Activated T-cell treated with anti-CD3 and anti-CD28 coated beads for 4 hours (primary cell): ENCODE measurements around the gene TMEM233.
"Not testable (repeated sequence)": the region's sequence is repeated elsewhere in the genome, so short reads cannot be mapped to it uniquely, and the experiment has no call there.

Source experiments
- DNase-seq: peaks from one replicate; pipeline ENCODE4 v3.0.0-alpha.2; 2020

TMEM233 gene

DNA sequence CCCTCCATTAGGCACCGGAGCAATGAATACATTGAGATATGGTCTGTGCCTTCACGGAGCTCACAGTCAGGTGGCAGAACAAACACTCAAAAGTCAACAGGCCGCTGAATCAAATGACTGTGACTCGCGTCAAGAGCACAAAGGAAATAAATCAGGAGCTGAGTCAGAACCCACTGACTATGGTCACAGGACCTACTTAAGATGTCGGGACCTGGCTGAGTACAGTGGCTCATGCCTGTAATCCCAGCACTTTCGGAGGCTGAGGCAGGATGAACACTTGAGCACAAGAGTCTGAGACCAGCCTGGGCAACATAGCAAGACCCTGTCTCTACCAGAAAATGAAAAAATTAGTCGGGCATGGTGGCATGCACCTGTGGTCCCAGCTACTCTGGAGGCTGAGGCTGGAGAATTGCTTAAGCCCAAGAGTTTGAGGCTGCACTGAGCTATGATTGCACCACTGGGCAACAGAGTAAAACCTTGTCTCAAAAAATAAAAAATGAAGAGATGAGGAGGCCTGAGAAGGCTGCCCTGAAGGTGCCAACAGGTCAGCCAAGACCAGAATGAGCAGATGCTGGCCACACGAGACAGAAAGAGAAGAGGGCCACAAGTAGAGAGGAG, 19.9 kb downstream of the TMEM233 start:
- no peak for DNase-seq

DNA sequence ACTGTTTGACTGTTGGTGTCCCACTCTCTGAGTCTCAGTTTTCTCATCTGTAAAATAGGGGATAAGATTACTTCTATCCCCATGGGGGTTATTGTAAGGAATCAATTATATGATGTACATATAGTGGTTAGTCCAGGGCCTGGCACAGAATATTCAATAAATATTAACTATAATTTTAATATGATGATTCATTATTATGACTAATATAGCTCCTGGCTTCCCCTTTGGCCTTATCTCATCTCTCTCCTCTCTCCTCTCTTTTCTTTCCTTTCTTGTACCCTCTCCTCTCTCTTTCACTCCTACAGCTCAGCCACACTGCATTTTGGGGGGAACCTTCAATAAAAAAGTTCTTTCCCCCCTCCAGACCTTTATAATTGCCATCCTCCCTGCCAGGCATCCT, 21.1 kb downstream of the TMEM233 start:
- DNase-seq = no peak

GRCh38 chr12:119615518-119616475, 22.2 kb downstream of the TMEM233 start:
- DNase-seq = no peak

- not testable (repeated sequence) for DNase-seq
Measured at GRCh38 chr12:119618328-119618896, 24.8 kb downstream of the TMEM233 start.

DNA sequence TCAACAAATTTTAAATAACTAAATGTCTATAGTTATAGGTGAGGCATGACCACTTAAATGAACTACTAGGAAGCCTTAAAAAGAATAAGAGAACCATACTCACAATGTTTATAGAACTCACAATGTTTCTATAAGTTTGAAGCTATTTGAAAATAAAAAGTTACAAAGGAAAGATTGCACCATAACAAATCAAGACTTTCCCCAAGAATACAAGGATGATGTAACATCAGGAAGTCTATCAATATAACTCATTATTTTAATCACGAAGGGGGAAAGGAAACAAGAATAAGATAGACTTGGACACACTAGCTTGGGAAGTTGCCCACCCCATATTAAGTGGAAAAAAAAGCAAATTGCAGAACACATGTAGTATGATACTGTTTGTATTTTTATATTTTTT, 26.9 kb downstream of the TMEM233 start:
- DNase-seq = no peak

GRCh38 chr12:119621878-119622277, 28.3 kb downstream of the TMEM233 start:
- no peak for DNase-seq

DNA sequence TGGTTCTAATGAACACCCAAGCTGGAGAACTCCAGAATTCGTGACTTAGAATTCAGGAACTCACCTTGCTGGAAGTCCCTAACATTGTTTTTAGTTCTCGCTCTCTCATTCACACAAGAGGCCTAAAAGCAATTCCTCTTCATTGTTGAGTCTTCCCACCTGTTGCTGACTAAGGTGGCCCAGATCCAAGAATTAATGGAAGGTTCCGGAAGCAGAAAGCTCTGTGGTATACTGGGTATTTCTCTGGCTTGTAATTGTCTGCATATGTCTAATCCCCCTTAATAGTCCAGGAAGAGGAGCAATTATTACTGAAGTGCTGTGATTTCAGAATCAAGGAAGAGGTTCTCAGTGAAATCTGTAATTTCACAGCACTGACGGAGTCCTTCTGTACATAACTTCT, 31.4 kb downstream of the TMEM233 start:
- no peak for DNase-seq

DNA sequence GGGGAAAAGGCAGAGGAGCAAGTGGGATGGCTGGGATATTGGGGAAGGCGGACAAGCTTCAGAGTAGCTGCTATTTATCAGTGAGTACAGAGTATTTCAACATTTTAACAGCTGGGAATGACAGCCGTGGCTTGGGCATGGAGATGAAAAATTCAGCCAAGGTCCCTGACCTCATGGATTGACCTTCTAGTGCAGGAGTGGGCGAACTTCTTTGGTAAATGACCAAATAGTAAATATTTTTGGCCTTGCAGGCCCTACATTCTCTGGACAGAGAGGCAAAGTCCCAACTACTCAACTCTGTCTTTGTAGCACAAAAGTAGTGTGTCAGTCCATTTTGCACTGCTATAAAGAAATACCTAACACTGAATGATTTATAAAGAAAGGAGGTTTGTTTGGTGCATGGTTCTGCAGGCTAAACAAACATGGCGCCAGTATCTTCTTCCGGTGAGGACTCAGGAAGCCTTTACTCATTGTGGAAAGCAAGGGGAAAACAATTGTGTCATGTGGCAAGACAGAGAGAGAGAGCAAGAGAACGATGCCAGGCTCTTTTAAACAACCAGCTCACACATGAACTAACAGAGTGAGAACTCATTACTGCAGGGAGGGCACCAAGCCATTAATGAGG, 33.6 kb downstream of the TMEM233 start:
- DNase-seq = no peak

- DNase-seq = no peak
Measured at GRCh38 chr12:119627686-119628085, 34.1 kb downstream of the TMEM233 start.

DNA sequence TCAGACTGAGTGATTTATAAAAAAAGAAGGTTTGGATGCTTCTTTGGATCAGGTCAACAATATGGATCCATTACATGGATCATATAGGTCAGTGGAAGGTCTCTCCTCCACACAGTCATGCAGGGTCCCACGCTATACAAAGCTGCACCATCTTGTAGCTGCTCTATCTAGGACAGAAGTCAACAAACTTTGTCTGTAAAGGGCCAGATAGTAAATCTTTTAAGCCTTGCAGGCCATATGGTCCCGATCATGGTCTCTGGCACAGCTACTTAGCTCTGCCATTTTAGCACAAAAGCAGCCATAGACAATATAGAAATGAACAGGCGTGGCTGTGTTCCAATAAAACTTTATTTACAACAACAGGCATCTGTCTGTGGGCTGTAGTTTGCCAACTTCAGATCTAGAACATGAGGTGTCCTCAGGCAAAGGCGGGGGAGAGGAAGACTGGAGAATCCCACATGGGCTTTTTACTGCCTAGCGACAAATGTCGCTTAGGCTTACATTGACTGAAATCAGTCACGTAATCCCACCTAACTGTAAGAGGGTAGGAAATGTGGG, 36.7 kb downstream of the TMEM233 start:
- DNase-seq = no peak

GRCh38 chr12:119630962-119631550, 37.5 kb downstream of the TMEM233 start:
- no peak for DNase-seq

- no peak for DNase-seq
Measured at GRCh38 chr12:119631930-119632678, 38.5 kb downstream of the TMEM233 start.

- no peak for DNase-seq
Measured at GRCh38 chr12:119634743-119635142, 41.2 kb downstream of the TMEM233 start.

GRCh38 chr12:119642986-119643385, 49.4 kb downstream of the TMEM233 start:
- DNase-seq = no peak

GRCh38 chr12:119644930-119645329, 51.4 kb downstream of the TMEM233 start:
- DNase-seq = no peak

DNA sequence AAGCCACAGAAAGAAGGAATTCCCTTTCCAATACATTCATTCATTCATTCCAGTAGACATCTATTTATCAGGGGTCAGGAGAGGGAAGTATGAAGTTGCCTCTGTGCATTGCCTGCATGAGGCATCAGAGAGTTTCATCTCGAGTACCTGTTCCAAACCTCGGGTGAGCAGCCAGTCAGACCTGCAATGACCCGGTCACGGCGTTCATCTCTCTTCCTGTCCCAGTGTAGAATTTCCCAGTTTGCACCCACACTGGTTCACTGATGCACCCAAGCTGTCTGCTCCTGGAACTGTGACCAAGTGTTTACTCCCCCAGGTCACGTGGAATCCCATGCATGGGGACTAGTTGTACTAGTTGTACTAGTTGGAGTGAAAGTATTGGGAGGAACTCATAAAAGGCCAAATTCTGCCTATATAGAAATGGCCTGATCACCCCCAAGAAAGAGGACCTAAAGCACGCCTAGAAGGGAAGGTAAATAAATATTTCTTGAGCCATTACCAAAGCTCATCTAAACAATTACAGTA, 52.0 kb downstream of the TMEM233 start:
- no peak for DNase-seq

GRCh38 chr12:119649202-119649808, 55.7 kb downstream of the TMEM233 start:
- DNase-seq = no peak

DNA sequence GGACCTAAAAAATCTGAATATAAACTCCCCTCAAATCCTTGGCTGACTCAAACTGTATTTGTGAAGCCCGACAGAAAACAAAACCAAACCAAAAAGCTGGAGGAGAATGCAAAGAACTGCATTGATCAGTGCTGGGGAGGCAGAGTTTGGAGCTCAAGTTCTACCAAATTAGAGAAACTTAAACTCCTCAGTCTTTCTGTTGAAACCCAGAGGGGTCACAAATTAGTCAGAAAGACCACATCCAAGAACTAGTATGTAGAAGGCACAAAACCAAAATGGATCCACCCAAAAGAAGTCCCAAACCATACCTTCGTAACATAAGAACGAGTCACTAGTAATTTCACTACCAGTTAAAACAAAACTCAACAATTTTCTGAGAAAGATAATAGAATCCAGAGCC, 59.1 kb downstream of the TMEM233 start:
- DNase-seq = no peak

DNA sequence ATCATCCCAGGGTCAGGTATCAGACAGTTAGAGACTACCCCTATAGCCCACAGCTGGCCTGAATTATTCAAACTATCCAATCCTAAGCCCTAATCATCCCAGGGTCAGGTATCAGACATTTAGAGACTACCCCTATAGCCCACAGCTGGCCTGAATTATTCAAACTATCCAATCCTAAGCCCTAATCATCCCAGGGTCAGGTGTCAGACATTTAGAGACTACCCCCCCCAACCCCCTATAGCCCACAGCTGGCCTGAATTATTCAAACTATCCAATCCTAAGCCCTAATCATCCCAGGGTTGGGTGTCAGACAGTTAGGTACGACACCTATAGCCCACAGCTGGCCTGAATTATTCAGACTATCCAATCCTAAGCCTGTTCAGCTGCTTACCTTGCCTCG, 63.4 kb downstream of the TMEM233 start:
- DNase-seq = not testable (repeated sequence)

DNA sequence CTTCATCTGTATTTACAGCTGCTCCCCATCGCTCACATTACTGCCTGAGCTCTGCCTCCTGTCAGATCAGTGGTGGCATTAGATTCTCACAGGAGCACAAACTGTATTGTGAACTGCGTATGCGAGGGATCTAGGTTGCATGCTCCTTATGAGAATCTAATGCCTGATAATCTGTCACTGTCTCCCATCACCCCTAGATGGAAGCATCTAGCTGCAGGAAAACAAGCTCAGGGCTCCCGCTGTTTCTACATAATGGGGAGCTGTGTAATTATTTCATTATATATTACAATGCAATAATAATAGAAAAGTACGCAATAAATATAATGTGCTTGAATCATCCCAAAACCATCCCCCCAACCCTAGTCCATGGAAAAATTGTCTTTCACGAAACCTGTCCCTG, 64.6 kb downstream of the TMEM233 start:
- DNase-seq = not testable (repeated sequence)

GRCh38 chr12:119659289-119659897, 65.8 kb downstream of the TMEM233 start:
- DNase-seq = peak; percentile 36
